ENCODE measurements around the gene ODF2.

- TF ChIP-seq, protein P1, sequence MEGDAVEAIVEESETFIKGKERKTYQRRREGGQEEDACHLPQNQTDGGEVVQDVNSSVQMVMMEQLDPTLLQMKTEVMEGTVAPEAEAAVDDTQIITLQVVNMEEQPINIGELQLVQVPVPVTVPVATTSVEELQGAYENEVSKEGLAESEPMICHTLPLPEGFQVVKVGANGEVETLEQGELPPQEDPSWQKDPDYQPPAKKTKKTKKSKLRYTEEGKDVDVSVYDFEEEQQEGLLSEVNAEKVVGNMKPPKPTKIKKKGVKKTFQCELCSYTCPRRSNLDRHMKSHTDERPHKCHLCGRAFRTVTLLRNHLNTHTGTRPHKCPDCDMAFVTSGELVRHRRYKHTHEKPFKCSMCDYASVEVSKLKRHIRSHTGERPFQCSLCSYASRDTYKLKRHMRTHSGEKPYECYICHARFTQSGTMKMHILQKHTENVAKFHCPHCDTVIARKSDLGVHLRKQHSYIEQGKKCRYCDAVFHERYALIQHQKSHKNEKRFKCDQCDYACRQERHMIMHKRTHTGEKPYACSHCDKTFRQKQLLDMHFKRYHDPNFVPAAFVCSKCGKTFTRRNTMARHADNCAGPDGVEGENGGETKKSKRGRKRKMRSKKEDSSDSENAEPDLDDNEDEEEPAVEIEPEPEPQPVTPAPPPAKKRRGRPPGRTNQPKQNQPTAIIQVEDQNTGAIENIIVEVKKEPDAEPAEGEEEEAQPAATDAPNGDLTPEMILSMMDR (conservative IDR thresholded peaks at IDR 0.05; ENCODE audit: low read depth, low read length): no peak
- no peak for TF ChIP-seq EZH2phosphoT487 (IDR thresholded peaks at IDR 0.05; ENCODE audit: borderline replicate concordance, low read length)
These were observed 34.3 kb upstream of the ODF2 start for GRCh38 chr9:128421482-128421996.

Measured in PC-3 (cell line).